ENCODE results near the gene ADTRP.

Gene ADTRP

GRCh38 chr6:11773581-11773980 lies 5.0 kb downstream of the ADTRP start:
- no peak for DNase-seq (ENCODE audit: low read depth, low spot score)

- no peak for DNase-seq (ENCODE audit: low read depth, low spot score)
Observed at GRCh38 chr6:11773013-11773412, 5.6 kb downstream of the ADTRP start.

- DNase-seq (ENCODE audit: low read depth, low spot score) = peak; percentile 31
Observed at GRCh38 chr6:11772109-11772825, 6.3 kb downstream of the ADTRP start.

GRCh38 chr6:11771473-11772048 lies 7.0 kb downstream of the ADTRP start:
- DNase-seq (ENCODE audit: low read depth, low spot score) = no peak

GRCh38 chr6:11770546-11771466 lies 7.8 kb downstream of the ADTRP start:
- DNase-seq (ENCODE audit: low read depth, low spot score) = peak; percentile 72

- no peak for DNase-seq (ENCODE audit: low read depth, low spot score)
Observed at GRCh38 chr6:11769811-11770545, 8.6 kb downstream of the ADTRP start.

- no peak for DNase-seq (ENCODE audit: low read depth, low spot score)
Observed at GRCh38 chr6:11769244-11769643, 9.4 kb downstream of the ADTRP start.

GRCh38 chr6:11767978-11768756 lies 10.4 kb downstream of the ADTRP start:
- no peak for DNase-seq (ENCODE audit: low read depth, low spot score)

GRCh38 chr6:11767458-11767857 lies 11.1 kb downstream of the ADTRP start:
- DNase-seq (ENCODE audit: low read depth, low spot score) = no peak

GRCh38 chr6:11766589-11767450 lies 11.8 kb downstream of the ADTRP start:
- DNase-seq (ENCODE audit: low read depth, low spot score) = peak; percentile 26

- no peak for DNase-seq (ENCODE audit: low read depth, low spot score)
Observed at GRCh38 chr6:11766043-11766442, 12.6 kb downstream of the ADTRP start.

GRCh38 chr6:11764250-11764604 lies 14.4 kb downstream of the ADTRP start:
- DNase-seq (ENCODE audit: low read depth, low spot score) = no peak

- DNase-seq (ENCODE audit: low read depth, low spot score) = no peak
Observed at GRCh38 chr6:11763460-11764249, 14.9 kb downstream of the ADTRP start.

- DNase-seq (ENCODE audit: low read depth, low spot score) = no peak
Observed at GRCh38 chr6:11762794-11763459, 15.7 kb downstream of the ADTRP start.

GRCh38 chr6:11761744-11762620 lies 16.6 kb downstream of the ADTRP start:
- DNase-seq (ENCODE audit: low read depth, low spot score) = no peak

- no peak for DNase-seq (ENCODE audit: low read depth, low spot score)
Observed at GRCh38 chr6:11760015-11760473, 18.6 kb downstream of the ADTRP start.

- no peak for DNase-seq (ENCODE audit: low read depth, low spot score)
Observed at GRCh38 chr6:11758878-11759277, 19.7 kb downstream of the ADTRP start.

- DNase-seq (ENCODE audit: low read depth, low spot score) = no peak
Observed at GRCh38 chr6:11756726-11757125, 21.9 kb downstream of the ADTRP start.
